Stimulated activated CD8-positive, alpha-beta memory T cell treated with anti-CD3 and anti-CD28 coated beads, Interleukin-2, amount 100 ng/mL, for 48 hours (primary cell): ENCODE data around the gene IPO11.

Experiments
- DNase-seq, 2 donors: peaks; one replicate each; pipeline ENCODE4 v3.0.0-alpha.2; 2020; ENCODE audit warnings: low read depth in 2 of 2

IPO11 gene

DNA sequence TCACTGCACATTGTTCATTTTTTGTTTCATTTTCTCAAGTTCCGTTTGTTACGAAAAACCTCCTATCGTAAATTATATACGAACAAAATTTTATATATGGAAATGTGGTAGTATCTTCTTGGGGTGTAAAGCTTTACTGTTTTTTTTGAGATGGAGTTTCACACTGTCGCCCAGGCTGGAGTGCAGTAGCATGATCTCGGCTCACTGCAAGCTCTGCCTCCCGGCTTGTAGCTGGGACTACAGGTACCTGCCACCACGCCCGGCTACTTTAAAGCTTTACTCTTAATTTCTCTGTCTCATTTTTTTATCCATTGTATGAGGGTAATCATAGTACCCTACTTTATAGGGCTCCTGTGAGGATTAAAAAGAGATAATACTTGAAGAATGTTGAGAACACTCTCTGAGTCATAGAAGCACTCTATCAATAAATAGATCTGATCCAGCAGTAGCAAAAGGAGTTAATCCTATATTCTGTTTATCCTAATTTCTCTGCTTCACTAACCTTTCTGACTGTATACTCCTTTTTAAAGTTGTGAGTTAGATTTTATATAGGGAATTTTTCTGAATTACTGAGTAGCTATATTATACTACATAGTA lies 160.5 kb downstream of the IPO11 start:
- no peak for DNase-seq

DNA sequence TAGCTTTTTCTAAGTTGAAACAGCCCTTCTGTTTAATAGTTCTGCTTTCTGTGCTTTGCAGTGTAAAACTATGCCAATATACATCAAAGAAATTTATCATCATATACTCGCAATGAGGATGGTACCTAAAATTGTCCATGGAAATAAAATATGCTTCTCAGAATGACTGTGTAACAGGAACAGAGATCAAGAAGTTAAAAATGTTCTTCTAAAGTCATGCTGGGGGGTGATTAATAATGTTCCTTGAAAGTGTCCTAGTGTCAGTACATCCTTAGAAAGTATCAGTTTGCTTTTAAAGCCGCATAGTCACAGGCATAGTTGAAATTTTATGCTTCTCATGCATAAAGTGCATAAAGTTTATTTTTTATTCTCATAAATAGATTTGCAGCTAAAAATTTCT lies 162.0 kb downstream of the IPO11 start:
- DNase-seq: no peak

DNA sequence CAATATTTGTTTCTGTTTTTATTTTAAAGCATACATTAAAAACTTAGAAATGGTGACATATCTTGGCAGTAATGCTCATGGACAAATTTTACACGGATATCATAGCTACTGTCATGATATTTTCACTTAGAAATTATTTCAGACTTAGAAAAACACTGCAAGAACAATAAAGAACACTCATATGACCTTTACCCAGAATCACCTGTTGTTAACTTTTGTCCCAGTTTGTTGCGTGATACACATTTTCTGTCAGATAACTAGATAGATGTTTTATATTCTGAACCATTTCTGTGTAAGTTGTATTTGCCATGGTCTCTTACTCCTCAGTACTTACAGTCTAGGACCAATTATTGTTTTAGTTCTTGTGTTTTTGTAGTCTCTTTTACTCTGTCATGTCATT lies 162.5 kb downstream of the IPO11 start:
- no peak for DNase-seq

DNA sequence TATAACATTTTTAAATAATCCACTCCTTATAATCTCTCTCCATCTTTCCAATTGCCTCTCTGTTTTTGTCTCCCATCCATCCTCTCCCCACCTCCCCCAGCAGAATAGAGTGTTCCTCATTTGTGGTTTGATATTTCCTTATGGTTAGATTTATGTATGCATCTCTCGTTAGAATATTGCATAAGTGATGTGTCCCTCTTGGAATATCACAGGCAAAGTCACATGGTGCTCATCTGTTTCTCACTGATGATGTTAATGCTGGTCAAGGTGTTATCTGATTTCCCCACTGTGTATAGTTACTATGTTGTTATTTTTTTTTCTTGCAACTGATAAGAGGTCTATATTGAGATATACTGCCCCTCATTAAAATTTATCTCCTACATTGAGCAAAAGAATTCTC lies 162.9 kb downstream of the IPO11 start:
- no peak for DNase-seq

DNA sequence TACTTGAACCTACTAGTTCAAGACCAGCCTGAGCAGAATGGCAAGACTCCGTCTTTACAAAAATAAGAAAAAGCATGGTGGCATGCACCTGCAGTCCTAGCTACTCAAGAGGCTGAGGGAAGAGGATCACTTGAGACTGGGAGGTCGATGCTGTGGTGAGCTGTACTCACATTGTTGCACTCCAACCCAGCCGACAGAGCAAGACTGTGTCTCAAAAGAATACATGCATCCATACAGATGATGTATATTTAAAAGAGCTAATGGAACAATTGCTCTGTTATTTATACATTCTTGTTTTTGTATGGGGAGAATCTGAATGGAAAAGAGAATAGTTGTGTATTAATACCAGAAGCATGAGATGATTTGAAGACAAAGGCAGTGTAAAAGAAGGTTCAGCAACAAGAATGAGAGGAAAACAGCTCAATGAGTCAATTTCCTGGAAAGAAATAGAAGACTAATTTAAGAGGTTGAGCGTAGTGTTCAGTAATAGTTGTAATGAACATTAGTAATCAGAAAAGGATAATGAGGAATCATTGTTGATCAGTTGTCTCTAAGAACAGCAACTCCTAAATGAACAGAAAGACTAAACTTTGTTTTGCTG lies 164.1 kb downstream of the IPO11 start:
- DNase-seq: no peak

DNA sequence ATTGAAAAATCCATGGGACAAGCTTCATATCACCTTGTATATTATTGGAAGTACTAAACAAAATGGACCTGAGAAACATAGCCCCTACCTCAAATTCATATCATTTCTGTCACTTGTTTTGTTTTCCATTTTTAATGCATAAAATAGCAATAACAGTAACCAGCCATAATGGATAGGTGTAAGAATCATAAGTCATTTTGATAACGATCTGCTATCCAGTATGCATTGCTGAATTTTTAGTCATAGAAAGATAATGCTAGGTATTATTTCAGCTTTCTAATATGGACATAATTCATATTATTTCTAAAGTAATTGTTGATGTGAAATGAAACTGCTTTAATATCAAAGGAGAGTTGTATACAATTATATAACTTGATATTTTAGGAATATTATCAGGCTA lies 164.9 kb downstream of the IPO11 start:
- DNase-seq: no peak

DNA sequence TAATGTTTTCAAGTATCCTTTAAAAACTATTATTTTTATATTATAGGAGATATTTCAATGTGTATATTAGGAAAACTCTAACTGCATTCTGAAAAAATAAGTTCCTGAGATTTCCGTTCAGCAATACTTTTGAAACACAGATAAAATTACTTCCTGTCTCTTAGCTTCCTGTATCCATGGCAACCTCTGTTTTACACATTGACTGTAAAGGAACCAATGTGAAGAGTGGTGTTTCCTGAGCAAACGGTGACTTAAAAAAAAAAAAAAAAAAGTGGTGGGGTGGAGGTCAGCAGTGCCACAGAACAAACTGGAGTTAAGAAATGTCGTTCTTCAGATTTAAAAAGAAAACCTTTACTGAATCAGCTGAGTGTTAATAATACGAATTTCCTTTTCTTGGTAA lies 166.0 kb downstream of the IPO11 start, which contains the start of gene LRRC70:
LRRC70 (plus strand) TSS at position 280 of the 400 bp plus-strand sequence. CDS start 620 bp downstream, outside the sequence.
- DNase-seq: no peak

DNA sequence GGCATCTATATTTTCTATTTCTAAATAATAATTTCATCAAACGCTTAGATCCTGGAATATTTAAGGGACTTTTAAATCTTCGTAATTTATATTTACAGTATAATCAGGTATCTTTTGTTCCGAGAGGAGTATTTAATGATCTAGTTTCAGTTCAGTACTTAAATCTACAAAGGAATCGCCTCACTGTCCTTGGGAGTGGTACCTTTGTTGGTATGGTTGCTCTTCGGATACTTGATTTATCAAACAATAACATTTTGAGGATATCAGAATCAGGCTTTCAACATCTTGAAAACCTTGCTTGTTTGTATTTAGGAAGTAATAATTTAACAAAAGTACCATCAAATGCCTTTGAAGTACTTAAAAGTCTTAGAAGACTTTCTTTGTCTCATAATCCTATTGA lies 167.2 kb downstream of the IPO11 start:
- no peak for DNase-seq

DNA sequence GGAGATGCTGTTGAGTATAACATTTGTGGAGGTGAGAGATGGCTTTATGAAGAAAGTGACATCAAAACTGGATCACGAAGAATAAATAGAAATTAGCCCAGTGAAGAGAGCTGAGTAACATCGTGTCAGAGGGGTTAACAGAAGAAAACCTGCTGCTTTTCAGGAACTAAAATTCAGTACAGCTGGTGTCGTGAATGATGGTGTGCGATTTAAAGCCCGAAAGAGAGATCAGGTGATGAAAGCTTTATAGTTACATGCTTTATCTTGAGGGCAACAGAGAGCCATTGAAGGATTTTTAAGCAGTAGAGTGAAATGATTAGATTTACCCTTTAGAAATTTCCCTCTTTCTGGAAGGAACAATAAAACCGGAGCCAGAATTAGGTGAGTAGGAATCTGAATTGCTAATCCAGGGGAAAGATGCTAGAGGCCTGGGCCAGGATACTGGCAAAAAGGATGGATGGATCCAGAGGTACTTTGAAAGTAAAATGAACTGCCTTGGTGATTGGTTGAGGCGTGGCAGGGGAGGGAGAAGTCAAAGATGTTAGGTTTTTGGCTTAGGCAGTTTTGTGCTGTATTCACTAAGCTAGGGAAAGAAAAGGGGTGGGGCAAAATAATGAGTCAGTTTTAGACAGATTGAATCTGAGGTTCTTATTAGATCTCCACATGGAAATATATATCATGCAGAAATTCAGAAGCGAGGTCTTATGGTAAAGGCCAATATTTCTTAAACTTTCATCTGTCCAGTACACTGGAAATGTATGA lies 169.5 kb downstream of the IPO11 start:
- no peak for DNase-seq

DNA sequence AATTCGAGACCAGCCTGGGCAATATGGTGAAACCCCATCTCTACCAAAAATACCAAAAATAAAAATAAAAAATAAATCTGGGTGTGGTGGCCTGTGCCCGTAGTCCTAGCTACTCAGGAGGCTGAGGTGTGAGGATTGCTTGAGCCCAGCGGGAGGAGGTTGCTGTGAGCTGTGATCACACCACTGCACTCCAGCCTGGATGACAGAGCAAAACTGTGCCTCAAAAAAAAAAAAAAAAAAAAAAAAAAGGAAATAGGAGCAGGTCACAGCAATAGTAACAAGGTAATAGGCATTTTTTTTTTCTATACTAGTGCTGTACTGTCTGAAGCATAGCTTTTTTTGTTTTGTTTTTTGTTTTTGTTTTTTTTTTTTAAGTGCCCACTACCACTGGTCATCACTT lies 171.8 kb downstream of the IPO11 start:
- no peak for DNase-seq

DNA sequence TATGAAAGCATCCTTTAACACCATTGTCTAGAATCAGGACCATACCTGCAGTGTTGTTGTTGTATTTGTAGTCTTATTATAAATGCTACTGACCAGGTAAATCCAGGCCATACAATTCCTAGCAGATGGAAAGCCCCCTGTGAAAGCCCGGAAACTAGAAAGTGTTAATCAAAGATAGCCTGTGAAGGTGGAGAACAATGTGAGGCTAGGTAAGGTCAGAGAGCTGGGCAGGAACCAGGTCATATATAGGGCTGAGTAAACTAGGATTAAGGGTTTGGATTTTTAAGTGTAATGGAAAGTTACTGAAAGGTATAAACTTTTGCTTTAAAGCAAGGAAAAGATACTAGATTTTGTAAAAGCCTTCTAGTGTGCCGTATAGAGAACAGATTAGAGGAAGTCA lies 172.7 kb downstream of the IPO11 start:
- no peak for DNase-seq

DNA sequence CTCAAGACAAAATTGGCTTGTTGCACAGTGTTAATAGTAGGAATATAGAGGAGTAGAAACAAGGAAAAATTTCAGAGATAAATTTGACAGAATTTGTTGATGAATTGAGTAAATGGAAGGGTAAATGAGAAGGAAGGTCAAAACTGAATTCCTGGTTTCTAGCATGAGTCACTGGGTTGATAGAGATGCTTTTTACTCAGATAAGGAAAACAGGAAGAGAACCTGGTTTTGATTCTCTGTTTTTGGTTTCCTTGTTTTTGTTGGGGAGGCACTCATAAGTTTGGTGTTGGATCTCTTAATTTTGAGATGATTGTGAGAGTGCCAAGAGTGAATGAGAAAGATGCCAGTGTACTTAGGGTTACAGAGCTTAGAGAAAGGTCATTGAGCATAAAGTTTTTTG lies 173.2 kb downstream of the IPO11 start:
- no peak for DNase-seq

DNA sequence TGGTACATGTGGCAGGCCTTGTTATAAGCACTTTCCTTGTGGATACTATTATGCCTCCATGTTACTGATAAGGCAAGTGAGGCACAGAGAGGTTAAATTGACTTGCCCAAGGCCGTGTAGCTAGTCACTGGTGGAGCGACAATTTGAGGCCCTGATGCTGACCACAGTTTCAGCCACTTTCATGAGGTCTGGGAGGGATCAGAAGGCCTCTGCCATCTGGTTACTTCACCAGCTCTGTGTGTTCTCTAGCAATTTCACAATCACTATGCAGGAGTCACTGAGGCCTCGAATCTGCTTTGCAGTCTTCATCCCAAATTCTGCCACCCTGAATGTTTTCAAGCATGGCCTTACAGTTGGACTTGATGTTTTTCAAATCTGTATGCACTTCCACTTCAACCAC lies 175.2 kb downstream of the IPO11 start:
- DNase-seq: no peak

DNA sequence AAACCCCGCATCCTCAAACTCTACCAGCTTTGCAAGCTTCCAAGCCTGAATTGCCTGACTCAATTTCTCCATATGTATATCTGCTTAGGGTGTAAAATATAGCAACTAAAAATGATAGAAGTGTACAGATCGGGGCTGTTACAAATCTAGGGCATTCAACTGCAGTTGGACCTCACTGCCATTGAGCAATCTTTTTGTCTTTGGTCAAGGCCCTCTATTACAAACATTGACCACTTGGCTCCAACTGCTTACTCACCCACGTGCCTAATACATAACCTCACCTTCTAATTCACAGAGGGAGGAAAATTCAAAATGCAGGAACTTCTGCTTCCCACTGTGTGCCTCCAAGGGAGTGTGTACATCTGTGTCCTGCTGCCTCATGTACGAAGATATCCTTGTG lies 176.1 kb downstream of the IPO11 start:
- no peak for DNase-seq

DNA sequence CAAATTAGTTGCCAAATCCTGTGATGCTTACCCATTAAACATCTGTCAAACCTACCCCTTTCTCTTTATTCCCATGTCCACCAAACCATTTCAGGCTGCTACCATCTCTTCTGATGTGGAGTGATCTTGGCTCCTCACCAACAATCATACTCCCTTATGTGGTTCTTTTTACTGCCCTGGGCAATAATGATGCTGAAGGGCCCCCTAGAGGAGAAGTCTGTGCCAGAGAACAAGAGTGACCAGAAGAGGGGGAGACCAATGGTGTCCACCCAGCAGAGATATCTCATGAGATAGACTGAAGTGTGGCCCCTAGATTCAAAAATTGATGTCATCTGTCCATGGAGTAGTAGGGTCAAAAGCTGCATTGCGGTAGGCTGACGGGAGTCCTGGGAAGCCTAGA lies 176.9 kb downstream of the IPO11 start:
- DNase-seq: no peak

DNA sequence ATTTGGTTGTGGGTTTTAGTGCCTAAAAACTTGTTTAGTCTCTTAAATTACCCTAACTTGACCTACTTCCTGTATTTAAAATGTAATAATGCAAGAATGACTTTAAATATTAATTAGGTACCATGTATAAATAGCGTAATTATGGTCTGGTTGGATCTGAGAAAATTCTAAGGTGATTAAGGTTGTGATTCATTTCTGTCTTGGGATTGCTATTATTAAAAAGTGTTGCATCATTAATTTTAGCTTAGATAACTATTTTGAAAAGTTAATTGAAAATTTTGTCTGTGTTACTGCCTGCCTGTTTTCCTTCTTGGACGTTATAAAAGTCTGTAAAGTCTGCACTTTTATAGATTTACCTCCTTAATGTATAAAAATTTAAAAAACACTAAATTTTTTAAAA lies 177.8 kb downstream of the IPO11 start:
- no peak for DNase-seq

DNA sequence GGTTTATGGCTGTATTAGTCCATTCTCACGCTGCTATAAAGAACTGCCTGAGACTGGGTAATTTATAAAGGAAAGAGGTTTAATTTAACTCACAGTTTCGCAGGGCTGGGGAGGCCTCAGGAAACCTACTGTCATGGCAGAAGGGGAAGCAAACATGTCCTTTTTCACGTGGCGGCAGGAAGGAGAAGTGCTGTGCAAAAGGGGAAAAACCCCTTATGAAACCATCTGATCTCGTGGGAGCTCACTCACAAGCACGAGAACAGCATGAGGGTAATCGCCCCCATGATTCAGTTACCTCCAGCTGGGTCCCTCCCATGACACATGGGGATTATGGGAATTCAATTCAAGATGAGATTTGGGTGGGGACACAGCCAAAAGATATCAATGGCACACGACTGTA lies 180.0 kb downstream of the IPO11 start:
- no peak for DNase-seq

DNA sequence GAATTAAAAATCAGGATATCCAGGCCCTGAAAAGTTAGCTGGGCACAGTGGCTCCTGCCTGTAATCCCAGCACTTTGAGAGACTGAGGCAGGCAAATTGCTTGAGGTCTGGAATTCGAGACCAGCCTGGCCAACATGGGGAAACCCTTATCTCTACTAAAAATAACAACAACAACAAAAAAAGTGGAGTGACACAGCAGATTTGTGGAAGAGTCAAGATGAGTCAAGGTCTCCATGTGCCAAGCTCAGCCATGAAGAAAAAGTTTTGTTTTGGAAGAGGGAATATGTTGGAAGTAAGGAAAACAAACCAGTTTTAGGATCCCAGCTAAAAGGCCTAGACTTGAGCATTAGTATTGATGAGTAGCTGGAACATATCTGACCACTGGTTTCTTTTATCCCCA lies 180.8 kb downstream of the IPO11 start:
- no peak for DNase-seq

DNA sequence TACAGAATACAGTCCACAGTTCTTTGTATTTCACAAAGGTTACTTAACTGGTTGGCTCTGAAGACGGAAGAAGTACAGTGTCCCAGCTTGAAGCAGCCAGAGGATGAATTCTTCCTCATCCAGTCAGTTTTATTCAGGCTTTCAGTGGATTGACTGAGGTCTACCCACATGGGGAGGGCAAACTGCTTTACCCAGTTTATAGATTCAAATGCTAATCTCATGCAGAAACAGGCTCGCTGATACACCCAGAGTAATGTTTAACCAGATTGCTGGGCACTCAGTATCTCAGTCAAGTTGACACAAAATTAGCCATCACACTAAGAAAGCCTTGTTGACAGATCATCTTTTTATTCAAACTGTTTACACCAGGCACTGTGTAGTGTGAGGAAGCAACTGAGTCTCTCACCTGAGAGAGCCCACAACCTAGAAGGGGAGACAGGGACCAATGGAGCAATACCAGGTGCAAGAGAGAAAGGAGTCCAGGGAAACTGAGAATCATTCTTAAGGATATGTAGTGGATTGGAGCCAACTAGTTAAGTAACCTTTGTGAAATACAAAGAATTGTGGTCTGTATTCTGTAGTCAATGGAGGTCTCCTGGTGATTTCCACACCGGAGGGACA lies 181.9 kb downstream of the IPO11 start:
- no peak for DNase-seq

DNA sequence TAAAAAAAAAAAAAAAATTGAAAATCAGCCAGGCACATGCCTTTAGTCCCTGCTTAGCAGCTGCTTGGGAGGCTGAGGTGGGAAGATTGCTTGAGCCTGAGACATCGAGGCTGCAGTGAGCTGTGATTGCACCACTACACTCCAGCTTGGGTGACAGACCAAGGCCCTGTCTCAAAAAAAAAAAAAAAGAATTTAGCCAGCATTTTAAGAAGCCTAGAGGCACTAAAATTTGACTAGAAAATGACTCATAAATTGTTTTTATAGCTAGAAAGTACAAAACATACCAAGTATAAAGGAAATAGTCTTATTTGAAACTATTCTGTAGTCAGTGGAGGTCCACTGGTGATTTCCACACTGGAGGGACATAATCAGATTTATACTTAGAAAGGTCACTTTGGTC lies 183.5 kb downstream of the IPO11 start:
- DNase-seq: no peak

DNA sequence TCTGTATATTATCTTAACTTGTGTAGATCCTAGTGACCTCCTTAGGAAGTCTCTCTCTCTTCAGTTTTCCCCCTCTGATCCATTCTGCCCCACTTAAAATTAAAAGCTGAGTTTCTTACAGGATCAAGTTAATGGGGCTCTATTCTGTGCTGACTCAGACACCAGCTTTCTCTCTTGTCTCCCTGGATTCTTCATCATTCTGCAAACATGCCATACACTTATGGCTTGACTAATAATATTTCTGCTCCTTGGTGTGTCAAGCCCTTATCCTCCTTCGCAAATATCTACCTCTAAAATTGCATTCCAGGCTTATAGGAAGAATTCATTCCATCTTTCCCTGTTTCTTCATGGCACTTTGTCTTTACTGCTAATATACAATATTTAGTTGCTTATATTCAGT lies 184.1 kb downstream of the IPO11 start:
- no peak for DNase-seq

DNA sequence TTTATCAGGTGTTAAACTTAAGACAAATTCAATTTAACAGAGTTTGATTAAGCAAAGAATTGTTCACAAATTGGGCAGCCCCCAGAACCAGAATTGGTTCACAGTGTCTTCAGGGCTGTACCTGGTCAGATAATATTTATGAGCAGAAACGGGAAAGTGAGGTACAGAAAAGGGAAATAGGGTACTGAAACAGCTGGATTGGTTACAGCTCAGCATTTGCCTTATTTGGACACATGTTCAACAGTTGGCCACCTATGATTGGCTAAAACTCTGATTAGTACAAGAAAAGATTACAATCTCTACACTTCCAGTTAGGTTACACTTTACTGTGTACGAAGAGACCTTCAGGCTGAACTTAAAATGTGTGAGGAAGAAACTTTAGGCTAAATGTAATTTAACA lies 184.8 kb downstream of the IPO11 start:
- no peak for DNase-seq
